Mesenchymal stem cell (in vitro differentiated cells and primary cell): ENCODE measurements around the gene SNAP47.

Experiments
- DNase-seq: peaks from one replicate; pipeline ENCODE4 v3.0.0-alpha.2; 2013
- H2AFZ ChIP-seq: one replicate; pipeline ENCODE4 v1.6.1; 2013; ENCODE audit warnings: low read depth, mild to moderate bottlenecking, control low read depth, inconsistent platforms, low read length, moderate library complexity
- H2AK5ac ChIP-seq: 2 replicates; pipeline ENCODE4 v1.6.1; 2013; ENCODE audit warnings: low read length, moderate library complexity, mild to moderate bottlenecking, inconsistent platforms; ENCODE audit not compliant: severe bottlenecking
- H2BK120ac ChIP-seq: one replicate; pipeline ENCODE4 v1.6.1; 2013; ENCODE audit warnings: low read depth, mild to moderate bottlenecking, inconsistent platforms, low read length, moderate library complexity
- H2BK12ac ChIP-seq, 2 experiments: one replicate each; pipeline ENCODE4 v1.6.1; 2013; ENCODE audit warnings: inconsistent platforms in 2 of 2, low read length in 2 of 2, mild to moderate bottlenecking in 2 of 2, moderate library complexity in 2 of 2, control low read depth in 1 of 2
- H2BK15ac ChIP-seq: one replicate; pipeline ENCODE4 v1.6.1; 2013; ENCODE audit warnings: mild to moderate bottlenecking, low read depth, inconsistent platforms; ENCODE audit not compliant: poor library complexity, severe bottlenecking
- H2BK5ac ChIP-seq: 2 replicates; pipeline ENCODE4 v1.6.1; 2013; ENCODE audit warnings: low read depth, mild to moderate bottlenecking, low read length, control low read depth, inconsistent platforms; ENCODE audit not compliant: poor library complexity, severe bottlenecking
- H3K14ac ChIP-seq, 2 experiments: one replicate each; pipeline ENCODE4 v1.6.1; 2013; ENCODE audit warnings: inconsistent platforms in 2 of 2, low read length in 2 of 2, control low read depth in 1 of 2, mild to moderate bottlenecking in 1 of 2, moderate library complexity in 1 of 2
- H3K18ac ChIP-seq, 2 experiments: one replicate each; pipeline ENCODE4 v1.6.1; 2013; ENCODE audit warnings: inconsistent platforms in 2 of 2, low read length in 2 of 2, control low read depth in 1 of 2, low read depth in 1 of 2, mild to moderate bottlenecking in 1 of 2
- H3K23ac ChIP-seq, 2 experiments: one replicate each; pipeline ENCODE4 v1.6.1; 2013; ENCODE audit warnings: inconsistent platforms in 2 of 2, low read length in 2 of 2, mild to moderate bottlenecking in 2 of 2, moderate library complexity in 2 of 2, control low read depth in 1 of 2
- H3K27ac ChIP-seq: 2 replicates; pipeline ENCODE4 v1.5.1; 2013; ENCODE audit warnings: mild to moderate bottlenecking, moderate library complexity, low read length, control low read depth, inconsistent platforms; ENCODE audit not compliant: poor library complexity, severe bottlenecking
- H3K27me3 ChIP-seq, 2 experiments: 2 replicates each; pipeline versions ENCODE4 v1.6.1 to v1.7.0; 2013; ENCODE audit warnings: low read length in 2 of 2, mild to moderate bottlenecking in 2 of 2, moderate library complexity in 2 of 2, control low read depth in 1 of 2, inconsistent platforms in 1 of 2; ENCODE audit not compliant: control insufficient read depth in 1 of 2, insufficient read depth in 1 of 2
- H3K36me3 ChIP-seq, 2 experiments: 2 replicates each; pipeline versions ENCODE4 v1.6.1 to v1.7.0; 2013; ENCODE audit warnings: low read length in 2 of 2, control low read depth in 1 of 2, inconsistent platforms in 1 of 2, low read depth in 1 of 2, mild to moderate bottlenecking in 1 of 2; ENCODE audit not compliant: insufficient read depth in 2 of 2, control insufficient read depth in 1 of 2
- H3K4ac ChIP-seq, 2 experiments: one replicate each; pipeline ENCODE4 v1.6.1; 2013; ENCODE audit warnings: inconsistent platforms in 2 of 2, low read length in 2 of 2, mild to moderate bottlenecking in 2 of 2, moderate library complexity in 2 of 2, control low read depth in 1 of 2, low read depth in 1 of 2
- H3K4me1 ChIP-seq: 2 replicates; pipeline ENCODE4 v1.6.1; 2013; ENCODE audit warnings: low read depth, low read length, control low read depth; ENCODE audit not compliant: control insufficient read depth, insufficient read depth
- H3K4me2 ChIP-seq: 2 replicates; pipeline ENCODE4 v1.6.1; 2013; ENCODE audit warnings: low read length, mild to moderate bottlenecking, inconsistent platforms; ENCODE audit not compliant: poor library complexity, severe bottlenecking
- H3K4me3 ChIP-seq, 2 experiments: 2 replicates each; pipeline versions ENCODE4 v1.5.1 to v1.7.0; 2013; ENCODE audit warnings: low read length in 2 of 2, mild to moderate bottlenecking in 2 of 2, control low read depth in 1 of 2, low read depth in 1 of 2; ENCODE audit not compliant: insufficient read depth in 1 of 2
- H3K79me1 ChIP-seq: replicated peaks from 2 replicates; pipeline ENCODE4 v1.6.1; 2013; ENCODE audit warnings: mild to moderate bottlenecking, control low read depth, low read length, inconsistent platforms; ENCODE audit not compliant: poor library complexity, severe bottlenecking
- H3K9ac ChIP-seq: 2 replicates; pipeline ENCODE4 v1.7.0; 2013; ENCODE audit warnings: mild to moderate bottlenecking, low read length, moderate library complexity
- H3K9me3 ChIP-seq: 2 replicates; pipeline ENCODE4 v1.7.0; 2013; ENCODE audit warnings: mild to moderate bottlenecking, low read length; ENCODE audit not compliant: control insufficient read depth
- H4K8ac ChIP-seq: one replicate; pipeline ENCODE4 v1.6.1; 2013; ENCODE audit warnings: inconsistent platforms, mild to moderate bottlenecking, low read length, moderate library complexity
- H4K91ac ChIP-seq: one replicate; pipeline ENCODE4 v1.6.1; 2013; ENCODE audit warnings: mild to moderate bottlenecking, low read length, inconsistent platforms
- WGBS: methylation state at CpG from one replicate; pipeline ENCODE4 v1.1.7; 2013; ENCODE audit warnings: mixed read lengths; 5-methylcytosine and 5-hydroxymethylcytosine counted together

SNAP47 gene

DNA sequence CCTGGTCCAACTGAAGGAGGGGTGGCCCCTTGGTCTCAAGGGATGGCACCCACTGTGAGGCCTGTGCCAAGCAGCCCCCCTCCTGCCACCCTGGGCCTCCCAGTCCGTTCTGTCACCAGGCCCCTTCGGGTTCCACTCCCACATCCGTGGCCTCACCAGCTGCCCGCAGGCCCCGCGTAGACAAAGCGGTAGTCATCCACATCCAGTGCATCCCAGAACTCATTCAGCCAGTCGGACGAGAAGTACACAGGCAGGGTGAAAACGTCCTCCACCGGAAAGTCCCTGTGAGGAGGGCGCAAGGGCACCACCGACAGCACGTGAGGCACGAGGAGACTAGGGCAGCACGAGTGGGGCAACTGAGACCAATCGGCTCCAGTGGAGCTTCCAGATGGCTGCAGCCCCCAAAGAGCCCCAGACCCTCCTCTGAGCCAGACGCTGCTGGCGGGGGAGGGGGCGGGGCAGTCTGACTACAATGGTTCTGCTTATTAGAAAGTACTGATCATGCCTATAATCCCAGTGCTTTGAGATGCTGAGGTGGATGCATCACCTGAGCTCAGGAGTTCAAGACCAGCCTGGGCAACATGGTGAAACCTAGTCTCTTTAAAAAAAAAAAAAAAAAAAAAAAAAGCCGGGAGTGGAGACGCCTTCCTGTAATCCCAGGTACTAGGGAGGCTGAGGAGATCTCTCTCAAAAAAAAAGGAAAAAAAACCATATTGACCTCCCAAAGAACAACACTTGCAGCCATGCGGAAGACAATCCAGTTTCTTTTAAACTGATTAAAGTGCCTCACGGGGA is 1.3 kb upstream of the SNAP47 start:
- Histone ChIP-seq H3K27ac (no peak overlapping the region), H4K8ac (no peak overlapping the region), H4K91ac (no peak overlapping the region), H3K4me3 (peak overlapping the region; percentile 87 to 97), H3K14ac (no peak overlapping the region), H3K27me3 (no peaks in the 10 kb centered on the region), H2BK5ac (no peak overlapping the region), H3K9ac (peak overlapping the region; percentile 94), H3K23ac (no peak overlapping the region), H3K9me3 (no peaks in the 10 kb centered on the region), H2BK120ac (no peak overlapping the region), H2AFZ (no peak overlapping the region), H3K4ac (peak overlapping the region in 1 of 2 experiments; percentile 89), H3K79me1 (peaks cover 53% of the 10 kb centered on the region), H3K18ac (no peak overlapping the region), H3K4me2 (peak overlapping the region; percentile 98), H2BK12ac (no peak overlapping the region), H3K4me1 (peaks cover 51% of the 10 kb centered on the region), H3K36me3 (peaks cover 32 to 35% of the 10 kb centered on the region in 2 experiments), H2BK15ac (no peak overlapping the region), H2AK5ac (no peak overlapping the region)
- WGBS: 85% methylated on average over 24 of the region's 24 CpGs
- no peak for DNase-seq

DNA sequence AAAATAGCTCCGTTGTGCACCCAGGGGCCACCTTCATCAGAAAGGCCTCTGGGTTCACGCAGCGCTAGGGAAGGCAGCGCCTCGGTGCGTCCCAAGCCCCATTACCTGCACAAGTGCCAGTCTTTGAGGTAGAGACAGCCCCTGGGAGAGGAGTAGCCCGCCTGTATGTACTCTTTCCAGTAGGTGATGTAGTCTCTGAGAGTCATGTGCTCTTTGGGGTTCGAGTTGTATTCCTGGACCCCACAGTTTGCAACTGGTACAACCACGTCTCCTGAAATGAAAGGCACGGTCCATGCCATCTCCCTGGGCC is 734 bp upstream of the SNAP47 start:
- DNase-seq: no peak
- Histone ChIP-seq H3K27me3 (no peaks in the 10 kb centered on the region), H3K4ac (peak overlapping the region in 1 of 2 experiments; percentile 89), H4K91ac (no peak overlapping the region), H3K4me1 (peaks cover 46% of the 10 kb centered on the region), H3K27ac (no peak overlapping the region), H2AFZ (no peak overlapping the region), H3K4me3 (peak overlapping the region; percentile 87 to 97), H2AK5ac (no peak overlapping the region), H3K14ac (peak overlapping the region in 1 of 2 experiments; percentile 85), H2BK12ac (peak overlapping the region in 1 of 2 experiments; percentile 47), H2BK15ac (no peak overlapping the region), H3K23ac (peak overlapping the region in 1 of 2 experiments; percentile 91), H3K79me1 (peaks cover 58% of the 10 kb centered on the region), H3K36me3 (peaks cover 32 to 40% of the 10 kb centered on the region in 2 experiments), H3K4me2 (peak overlapping the region; percentile 98), H3K18ac (peak overlapping the region in 1 of 2 experiments; percentile 77), H2BK120ac (no peak overlapping the region), H3K9ac (peak overlapping the region; percentile 94), H2BK5ac (no peak overlapping the region), H4K8ac (peak overlapping the region; percentile 89), H3K9me3 (no peaks in the 10 kb centered on the region)
- WGBS: 11% methylated on average over 10 of the region's 10 CpGs

- H3K4me1 ChIP-seq: peaks cover 39% of the 10 kb centered on the region
- no peak overlapping the region for H2AK5ac ChIP-seq
- peak overlapping the region in 1 of 2 experiments; percentile 30 for H2BK12ac ChIP-seq
- H2BK5ac ChIP-seq: peak overlapping the region; percentile 39
- no peak overlapping the region for H3K27ac ChIP-seq
- peak overlapping the region in 1 of 2 experiments; percentile 76 for H3K14ac ChIP-seq
- H3K9me3 ChIP-seq: no peaks in the 10 kb centered on the region
- H4K91ac ChIP-seq: no peak overlapping the region
- no peak for DNase-seq
- H3K18ac ChIP-seq: peak overlapping the region; percentile 68 to 86
- peak overlapping the region; percentile 77 for H4K8ac ChIP-seq
- H3K36me3 ChIP-seq: peaks cover 37 to 46% of the 10 kb centered on the region in 2 experiments
- H2AFZ ChIP-seq: peak overlapping the region; percentile 64
- peak overlapping the region; percentile 87 to 97 for H3K4me3 ChIP-seq
- peak overlapping the region; percentile 39 for H2BK15ac ChIP-seq
- H3K27me3 ChIP-seq: no peaks in the 10 kb centered on the region
- under 1% methylated on average over 26 of the region's 31 CpGs for WGBS
- H3K23ac ChIP-seq: no peak overlapping the region
- H3K79me1 ChIP-seq: peaks cover 66% of the 10 kb centered on the region
- peak overlapping the region; percentile 74 for H3K4me2 ChIP-seq
- peak overlapping the region in 1 of 2 experiments; percentile 80 for H3K4ac ChIP-seq
- peak overlapping the region; percentile 94 for H3K9ac ChIP-seq
- H2BK120ac ChIP-seq: no peak overlapping the region
Measured at GRCh38 chr1:227735539-227736285, 477 bp downstream of the SNAP47 start.

DNA sequence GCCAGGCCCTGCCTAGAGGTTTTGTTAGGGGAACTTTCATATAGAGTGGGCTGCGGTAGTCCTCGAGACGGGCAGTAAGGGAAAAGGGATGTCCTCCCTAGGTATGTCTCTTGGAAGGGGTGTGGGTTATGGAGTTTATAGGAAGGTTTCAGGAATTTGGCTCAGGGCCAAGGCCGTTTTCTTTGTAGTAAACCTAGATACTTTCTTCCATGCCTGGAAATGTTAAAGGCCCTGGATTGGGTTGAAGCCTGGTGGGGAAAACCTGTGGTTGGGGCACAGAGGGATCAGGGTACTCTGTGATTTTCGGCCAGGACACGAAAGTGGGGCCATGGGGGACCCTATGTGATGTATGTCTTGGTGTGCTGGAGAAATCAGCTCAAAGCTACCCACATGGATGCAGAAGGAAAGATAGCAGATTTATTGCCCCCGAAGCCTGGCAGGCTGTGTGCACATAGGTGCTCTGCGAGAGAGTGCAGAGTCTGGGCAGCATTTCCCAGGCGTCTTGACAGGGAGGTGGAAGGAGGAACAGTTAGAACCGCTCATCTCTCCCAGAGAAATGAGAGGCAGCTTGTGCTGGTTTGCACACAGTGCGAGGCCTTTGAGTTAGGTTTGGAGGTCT is 1.7 kb downstream of the SNAP47 start:
- H3K9me3 ChIP-seq: no peaks in the 10 kb centered on the region

More for the DNA sequence above, 1.7 kb downstream of the SNAP47 start:
- no peak overlapping the region for H4K8ac ChIP-seq
- H4K91ac ChIP-seq: no peak overlapping the region
- H3K23ac ChIP-seq: no peak overlapping the region
- H2BK120ac ChIP-seq: no peak overlapping the region
- peaks cover 25 to 34% of the 10 kb centered on the region in 2 experiments for H3K36me3 ChIP-seq
- peak overlapping the region; percentile 2 for H3K9ac ChIP-seq
- H2BK15ac ChIP-seq: no peak overlapping the region
- H3K4me1 ChIP-seq: peaks cover 38% of the 10 kb centered on the region
- no peak overlapping the region for H3K27ac ChIP-seq
- no peak overlapping the region for H3K4me2 ChIP-seq
- no peak overlapping the region for H3K18ac ChIP-seq
- no peak overlapping the region for H3K4ac ChIP-seq
- H3K14ac ChIP-seq: no peak overlapping the region
- no peak overlapping the region for H2AFZ ChIP-seq
- H3K4me3 ChIP-seq: no peak overlapping the region
- no peak overlapping the region for H2BK12ac ChIP-seq
- whole genome bisulfite sequencing: 94% methylated on average over 11 of the region's 11 CpGs
- no peak for DNase-seq
- H2BK5ac ChIP-seq: no peak overlapping the region
- no peak overlapping the region for H2AK5ac ChIP-seq
- H3K27me3 ChIP-seq: no peaks in the 10 kb centered on the region
- H3K79me1 ChIP-seq: peaks cover 60% of the 10 kb centered on the region
